ENCODE measurements around the gene CADM2. TPM values are rescaled to one million over a fixed set of nuclear protein-coding genes. Genes with fewer than 3 reads are reported as not detected.
"Not testable (repeated sequence)": the region's sequence is repeated elsewhere in the genome, so short reads cannot be mapped to it uniquely, and the experiment has no call there.

The CADM2 gene
- total and polyA plus RNA-seq, 12 donors: 0.10 to 12.6 (median 2.2) TPM

- intact Hi-C loops (cut with DNase I): no loop called here
- no peak for DNase-seq
- TF ChIP-seq CTCF (IDR thresholded peaks at IDR 0.05): no peak
- TF ChIP-seq POLR2A (IDR thresholded peaks at IDR 0.05): no peak
- Histone ChIP-seq H3K27ac (no peak overlapping the region), H3K4me1 (replicated peaks in 1 of 2) (no peaks in the 10 kb centered on the region), H3K4me3 (no peak overlapping the region), H3K27me3 (no peaks in the 10 kb centered on the region), H3K36me3 (replicated peaks in 1 of 2) (no peaks in the 10 kb centered on the region), H3K9me3 (replicated peaks in 1 of 3) (no peaks in the 10 kb centered on the region)
- 73 to 93% (median 79%) methylated on average over 3 of the region's 3 CpGs for WGBS, 4 donors
Observed at GRCh38 chr3:85142626-85143025, 183.8 kb downstream of the CADM2 start.

- TF ChIP-seq CTCF (IDR thresholded peaks at IDR 0.05) (no peak), POLR2A (IDR thresholded peaks at IDR 0.05) (no peak)
- intact Hi-C loops (cut with DNase I): no loop called here
- Histone ChIP-seq H3K9me3 (replicated peaks in 1 of 3) (no peaks in the 10 kb centered on the region), H3K4me1 (replicated peaks in 1 of 2) (no peaks in the 10 kb centered on the region), H3K36me3 (replicated peaks in 1 of 2) (no peaks in the 10 kb centered on the region), H3K4me3 (no peak overlapping the region), H3K27me3 (no peaks in the 10 kb centered on the region), H3K27ac (no peak overlapping the region)
- 32 to 45% (median 35%) methylated on average over 3 of the region's 3 CpGs for WGBS, 4 donors
- DNase-seq: no peak
Observed at GRCh38 chr3:85148036-85148435, 189.2 kb downstream of the CADM2 start.

- DNase-seq: no peak
- intact Hi-C loops (cut with DNase I): no loop called here
- Histone ChIP-seq H3K9me3 (replicated peaks in 1 of 3) (no peaks in the 10 kb centered on the region), H3K36me3 (replicated peaks in 1 of 2) (no peaks in the 10 kb centered on the region), H3K4me1 (replicated peaks in 1 of 2) (no peaks in the 10 kb centered on the region), H3K4me3 (no peak overlapping the region), H3K27me3 (no peaks in the 10 kb centered on the region), H3K27ac (no peak overlapping the region)
- no peak for TF ChIP-seq CTCF (IDR thresholded peaks at IDR 0.05)
- no peak for TF ChIP-seq POLR2A (IDR thresholded peaks at IDR 0.05)
- WGBS, 4 donors: 61 to 81% (median 67%) methylated on average over 1 of the region's 1 CpG
Observed at GRCh38 chr3:85151555-85151954, 192.8 kb downstream of the CADM2 start.

GRCh38 chr3:85153279-85153678 is 194.5 kb downstream of the CADM2 start:
- H3K9me3 ChIP-seq (replicated peaks in 1 of 3); H3K27me3 ChIP-seq; H3K27ac ChIP-seq; H3K4me3 ChIP-seq; H3K4me1 ChIP-seq (replicated peaks in 1 of 2); intact Hi-C loops (cut with DNase I); DNase-seq; H3K36me3 ChIP-seq (replicated peaks in 1 of 2): not testable (repeated sequence)
- 88 to 97% (median 94%) methylated on average over 3 to 7 of the region's 7 CpGs for WGBS, 4 donors

- no peak overlapping the region for H3K4me3 ChIP-seq
- intact Hi-C loops (cut with DNase I): no loop called here
- 47 to 53% (median 50%) methylated on average over 5 of the region's 5 CpGs for WGBS, 4 donors
- TF ChIP-seq POLR2A (IDR thresholded peaks at IDR 0.05) (no peak), CTCF (IDR thresholded peaks at IDR 0.05) (no peak)
- H3K27me3 ChIP-seq: no peaks in the 10 kb centered on the region
- no peaks in the 10 kb centered on the region for H3K9me3 ChIP-seq (replicated peaks in 1 of 3)
- H3K27ac ChIP-seq: no peak overlapping the region
- DNase-seq: no peak
- no peaks in the 10 kb centered on the region for H3K4me1 ChIP-seq (replicated peaks in 1 of 2)
- no peaks in the 10 kb centered on the region for H3K36me3 ChIP-seq (replicated peaks in 1 of 2)
Observed at GRCh38 chr3:85159376-85159775, 200.6 kb downstream of the CADM2 start.

Data from adrenal gland (tissue), 12 donors.